GM19452 (cell line): ENCODE results near the gene PTH1R.

ENCODE experiments used
- ATAC-seq: cut with Tn5 transposase; IDR thresholded peaks from one replicate; pipeline ENCODE4 v1.9.1; 2021; ENCODE audit not compliant: unreplicated experiment

The PTH1R gene

GRCh38 chr3:46849686-46850467 lies 27.6 kb upstream of the PTH1R start:
- ATAC-seq, result no peak

GRCh38 chr3:46850468-46850779 lies 27.1 kb upstream of the PTH1R start:
- ATAC-seq, result no peak

GRCh38 chr3:46851364-46852333 lies 25.9 kb upstream of the PTH1R start:
- no peak for ATAC-seq

DNA sequence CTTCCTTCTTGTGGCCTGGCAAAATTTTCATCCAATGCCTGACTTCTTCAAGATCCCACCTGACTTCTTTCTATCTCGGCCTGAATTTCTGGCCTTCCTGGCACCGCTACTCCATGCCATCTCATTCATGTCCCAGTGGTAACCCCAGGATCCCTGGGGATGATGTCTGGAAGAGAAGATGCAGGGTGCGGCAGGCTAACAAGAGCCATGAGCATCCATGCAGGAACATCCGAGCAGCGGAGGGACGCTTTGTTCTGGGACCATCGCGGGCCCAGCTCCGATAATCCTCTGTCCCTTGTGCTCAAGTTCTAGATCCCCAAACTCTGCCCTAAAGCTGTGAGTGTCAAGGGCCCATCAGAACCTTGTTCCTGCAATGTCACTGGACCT lies 25.2 kb upstream of the PTH1R start:
- ATAC-seq, result no peak

GRCh38 chr3:46852839-46853355 lies 24.6 kb upstream of the PTH1R start:
- no peak for ATAC-seq

GRCh38 chr3:46853441-46854415 lies 23.8 kb upstream of the PTH1R start:
- ATAC-seq, result no peak

GRCh38 chr3:46854555-46854991 lies 22.9 kb upstream of the PTH1R start:
- ATAC-seq, result no peak

DNA sequence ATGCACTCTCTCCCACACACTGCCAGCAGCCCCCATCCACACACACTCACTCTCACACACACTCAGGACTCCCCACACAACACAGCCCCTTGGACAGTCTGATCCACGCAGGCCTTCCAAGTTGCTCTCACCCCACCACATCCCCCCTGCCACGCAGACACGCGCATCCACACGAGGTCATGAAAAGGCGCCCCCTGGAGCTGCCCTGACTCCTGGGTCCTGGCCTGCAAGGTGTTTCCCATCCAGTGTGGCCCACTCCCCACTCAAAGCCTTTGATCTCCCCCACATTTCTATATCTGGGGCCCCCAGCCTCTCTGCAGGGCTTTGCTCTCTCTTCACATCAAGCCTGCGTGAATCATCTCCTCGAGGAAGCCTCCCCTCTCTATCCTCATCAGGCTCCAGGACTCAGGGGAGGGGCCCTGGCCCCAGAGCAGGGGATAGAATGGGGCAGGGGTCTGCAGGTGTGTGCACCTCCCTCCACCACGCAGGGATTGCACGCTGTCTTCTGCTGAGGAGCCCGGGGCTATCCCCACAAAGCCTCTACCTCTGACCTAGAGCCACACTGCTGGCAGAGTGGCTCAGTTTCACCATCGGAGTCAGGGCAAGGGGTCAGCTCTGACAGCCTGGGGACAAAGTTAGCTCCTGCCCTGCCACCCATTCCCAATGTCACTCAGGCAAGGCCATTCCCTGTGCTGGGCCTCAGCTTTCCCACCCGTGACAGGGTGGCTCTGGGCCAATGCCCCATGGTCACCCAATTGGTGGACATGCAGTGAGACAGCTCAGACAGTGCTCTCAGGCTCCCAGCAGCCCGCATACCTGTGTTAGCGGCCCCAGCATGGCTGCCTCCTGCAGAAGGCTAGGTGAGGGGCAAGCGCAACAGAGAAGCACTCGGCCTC lies 20.7 kb upstream of the PTH1R start:
- no peak for ATAC-seq

DNA sequence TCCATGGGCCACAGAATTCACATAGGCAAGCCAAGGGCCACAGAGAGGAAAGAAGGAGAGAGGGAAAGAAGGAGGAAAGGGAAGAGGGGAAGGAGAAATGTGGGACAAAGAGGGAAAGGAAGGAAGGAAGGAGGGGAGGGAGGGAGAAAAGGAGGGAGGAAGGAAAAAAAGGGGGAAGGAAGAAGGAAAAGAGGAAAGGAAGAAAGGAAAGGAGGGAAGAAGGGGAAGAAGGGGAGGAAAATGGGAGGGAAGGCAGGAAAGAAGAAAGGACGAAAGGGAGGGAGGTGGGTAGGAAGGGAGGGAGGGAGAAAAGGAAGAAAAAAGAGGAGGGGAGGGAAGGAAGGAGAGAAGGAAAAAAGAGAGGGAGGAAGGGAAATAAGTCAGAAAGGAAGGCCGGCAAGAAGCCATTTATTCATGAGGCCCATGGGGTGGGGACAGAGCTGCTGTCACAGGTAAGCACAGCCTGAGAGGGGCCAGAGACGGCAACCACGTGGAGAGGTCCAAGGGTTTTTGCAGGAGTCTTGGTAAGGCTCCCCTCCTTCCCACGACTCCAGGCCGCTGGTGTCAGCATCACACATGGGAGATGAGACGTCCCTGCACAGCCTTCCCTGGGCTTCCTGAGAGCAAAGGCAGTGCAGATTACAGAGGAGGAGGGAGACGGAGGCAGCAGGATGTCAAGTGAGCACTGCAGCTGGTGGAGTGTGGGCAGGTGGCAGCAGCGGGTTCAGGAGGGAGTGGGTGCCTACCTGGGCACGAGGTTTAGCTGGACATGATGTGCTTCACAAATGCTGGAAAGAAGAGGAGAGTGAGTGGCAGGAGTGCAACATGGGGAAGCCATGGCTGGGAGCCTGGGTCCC lies 19.8 kb upstream of the PTH1R start:
- ATAC-seq, result no peak

- no peak for ATAC-seq
Measured at GRCh38 chr3:46858456-46858855, 19.1 kb upstream of the PTH1R start.

- ATAC-seq, result no peak
Measured at GRCh38 chr3:46859001-46859710, 18.4 kb upstream of the PTH1R start.

DNA sequence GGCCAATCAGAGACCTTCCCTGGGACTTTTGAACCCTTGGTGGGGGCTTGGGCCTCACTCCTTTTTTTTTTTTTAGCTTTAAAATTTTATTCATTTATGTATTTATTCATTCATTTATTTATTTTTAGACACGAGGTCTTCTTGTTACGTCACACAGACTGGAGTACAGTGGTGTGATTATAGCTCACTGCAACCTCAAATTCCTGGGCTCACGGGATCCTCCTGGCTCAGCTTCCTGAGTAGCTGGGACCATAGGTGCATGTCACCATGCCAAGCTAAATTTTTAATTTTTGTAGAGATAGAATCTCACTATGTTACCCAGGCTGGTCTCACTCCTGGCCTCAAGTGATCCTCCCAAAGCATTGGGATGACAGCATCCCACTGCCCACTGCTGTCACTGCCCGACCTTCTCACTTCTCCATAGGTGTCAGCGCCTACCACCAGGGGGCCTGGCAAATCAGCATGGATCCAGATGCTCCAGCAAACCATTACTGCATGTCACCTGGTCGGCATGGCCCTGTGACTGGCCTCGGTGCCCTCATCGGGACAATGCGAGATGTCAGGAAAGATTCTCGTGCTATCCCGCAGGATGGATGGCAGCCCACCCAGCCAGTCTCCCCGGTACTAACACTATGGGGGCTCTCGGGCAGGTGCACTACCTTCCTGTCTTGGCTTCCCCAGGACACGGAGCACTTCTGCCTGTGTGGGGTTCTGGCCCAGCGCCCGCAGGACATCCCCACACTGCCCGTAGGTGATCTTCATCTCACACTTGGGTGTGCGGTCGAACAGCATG lies 17.3 kb upstream of the PTH1R start:
- no peak for ATAC-seq

DNA sequence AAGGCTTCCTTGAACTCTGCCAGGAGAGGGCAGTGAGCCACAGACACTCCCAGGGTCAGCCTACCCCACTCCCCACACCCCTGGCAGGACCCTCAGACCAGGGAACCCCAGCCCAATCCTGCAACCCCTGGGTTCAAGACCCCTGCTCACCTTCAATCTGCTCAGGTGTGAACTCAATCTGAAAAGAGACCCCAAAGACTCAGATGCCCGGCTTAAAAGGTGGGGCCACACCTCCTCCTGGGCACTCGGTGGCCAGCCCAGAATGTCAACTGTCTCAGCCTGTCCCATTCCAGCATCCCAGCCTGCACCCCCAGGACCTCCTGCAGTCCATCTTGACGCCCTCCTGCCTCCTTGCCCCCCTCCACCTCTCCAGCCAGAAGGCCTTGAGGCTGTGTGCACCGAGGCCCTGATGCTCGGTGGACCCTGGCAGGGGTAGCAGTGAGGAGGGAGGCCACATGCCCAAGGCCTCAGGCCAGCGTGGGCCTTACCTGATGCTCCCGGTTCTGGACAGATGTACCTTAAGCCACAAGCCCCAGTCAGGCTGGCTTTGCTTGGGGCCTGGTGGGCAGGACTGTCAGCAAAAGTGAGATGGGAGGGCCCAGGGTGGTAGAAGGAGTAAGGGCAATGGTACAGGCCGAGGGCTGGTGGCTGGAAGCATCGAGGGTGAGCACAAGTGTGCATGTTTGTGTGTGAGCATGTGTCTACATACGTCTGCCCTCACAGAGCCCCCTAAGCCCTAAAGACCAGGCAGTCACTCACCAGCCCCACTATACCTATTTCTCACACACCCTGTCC lies 16.5 kb upstream of the PTH1R start:
- no peak for ATAC-seq

GRCh38 chr3:46861605-46862368 lies 15.7 kb upstream of the PTH1R start:
- no peak for ATAC-seq

- no peak for ATAC-seq
Measured at GRCh38 chr3:46862369-46863025, 15.0 kb upstream of the PTH1R start.
